Uterus (tissue), 4 donors: ENCODE measurements around the gene FEM1B. TPM values are rescaled to one million over a fixed set of nuclear protein-coding genes. Genes with fewer than 3 reads are reported as not detected.
A peak's percentile ranks its signal among the peaks of the same experiment; 100 is the strongest.

Source experiments
- DNase-seq, 2 donors: peaks; one replicate each; pipeline ENCODE4 v3.0.0-alpha.2; 2019 to 2020
- H3K27ac ChIP-seq, 2 donors: fragments of 200-600 bp; sonication (generic); 1 replicate in 1 of 2; 2 replicates in 1 of 2; pipeline ENCODE4 v1.5.1; 2016 to 2018
- H3K27me3 ChIP-seq, 2 donors: fragments of 200-600 bp; sonication (generic); one replicate each; pipeline ENCODE4 v1.5.1; 2018 to 2019; ENCODE audit warnings: control low read depth in 1 of 2
- H3K36me3 ChIP-seq, 2 donors: fragments of 200-600 bp; sonication (generic); one replicate each; pipeline ENCODE4 v1.5.1; 2019; ENCODE audit warnings: control low read depth in 1 of 2
- H3K4me1 ChIP-seq, 2 donors: fragments of 200-600 bp; sonication (generic); one replicate each; pipeline ENCODE4 v1.5.1; 2018 to 2019; ENCODE audit warnings: control low read depth in 1 of 2
- H3K4me3 ChIP-seq, 2 donors: fragments of 200-600 bp; sonication (generic); 1 replicate in 1 of 2; 2 replicates in 1 of 2; pipeline ENCODE4 v1.5.1; 2018 to 2019; ENCODE audit warnings: mild to moderate bottlenecking in 1 of 2
- H3K9me3 ChIP-seq, 2 donors: fragments of 200-600 bp; sonication (generic); one replicate each; pipeline ENCODE4 v1.5.1; 2019; ENCODE audit warnings: control low read depth in 1 of 2
- CTCF ChIP-seq, 4 experiments: fragments of 200-600 bp in 2 of 4; fragments of 450-650 bp in 2 of 4; sonication (generic) in 2 of 4; IDR thresholded peaks; one replicate each; pipeline ENCODE4 v1.5.1; 2016 to 2019; ENCODE audit warnings: antibody characterized with exemption in 4 of 4, mild to moderate bottlenecking in 2 of 4, moderate library complexity in 1 of 4
- POLR2A ChIP-seq, 2 donors: fragments of 450-650 bp; IDR thresholded peaks; one replicate each; pipeline ENCODE4 v1.6.1; 2016; ENCODE audit warnings: antibody characterized with exemption in 2 of 2, mild to moderate bottlenecking in 1 of 2, moderate library complexity in 1 of 2
- intact Hi-C: fragments of 100-400 bp; cut with DNase I; formaldehyde crosslinking; loops from one replicate; pipeline ENCODE4 v1.15.1; 2023; ENCODE audit warnings: low total_unique reads
- total RNA-seq, 4 donors: library from RNA; depleted of rRNA in 3 of 4; stranded (reverse); fragments of >200 nt in 3 of 4; gene quantifications; one replicate each; pipeline versions ENCODE4 v1.1.0 to v1.2.4, GENCODE V29; 2014 to 2023
- donor health status: DM: yes; HTN: yes; CAD: no.

FEM1B gene
- total RNA-seq, 4 donors from 2014 or later, result 39.4 to 130 (median 77.4) TPM

- Histone ChIP-seq H3K4me1 (peaks cover 0 to 3% of the 10 kb centered on the region in 2 donors), H3K36me3 (no peaks in the 10 kb centered on the region), H3K9me3 (no peaks in the 10 kb centered on the region), H3K27me3 (no peaks in the 10 kb centered on the region), H3K27ac (peak overlapping the region; percentile 71 to 75), H3K4me3 (no peak overlapping the region)
- TF ChIP-seq POLR2A (IDR thresholded peaks at IDR 0.05) (no peak), CTCF (IDR thresholded peaks at IDR 0.05) (no peak)
- DNase-seq, result peak; percentile 13 to 17
- intact Hi-C loops, result loop anchor here (10.0 kb wide), 1 partner anchor 363 kb away; no protein-coding TSS in a partner anchor
Observed at GRCh38 chr15:68311464-68311835, 33.9 kb downstream of the FEM1B start.

GRCh38 chr15:68311859-68312557 lies 34.5 kb downstream of the FEM1B start:
- Histone ChIP-seq H3K9me3 (no peaks in the 10 kb centered on the region), H3K4me1 (peaks cover 0 to 3% of the 10 kb centered on the region in 2 donors), H3K27ac (peak overlapping the region; percentile 71 to 75), H3K4me3 (no peak overlapping the region), H3K36me3 (no peaks in the 10 kb centered on the region), H3K27me3 (no peaks in the 10 kb centered on the region)
- TF ChIP-seq POLR2A (IDR thresholded peaks at IDR 0.05), result no peak
- no peak for TF ChIP-seq CTCF (IDR thresholded peaks at IDR 0.05)
- intact Hi-C loops, result loop anchor here (10.0 kb wide), 1 partner anchor 363 kb away; no protein-coding TSS in a partner anchor
- peak; percentile 11 to 12 for DNase-seq

GRCh38 chr15:68312701-68313204 lies 35.2 kb downstream of the FEM1B start:
- H3K4me1 ChIP-seq, result peaks cover 0 to 3% of the 10 kb centered on the region in 2 donors
- no peak overlapping the region for H3K4me3 ChIP-seq
- H3K36me3 ChIP-seq, result no peaks in the 10 kb centered on the region
- intact Hi-C loops, result loop anchor here (10.0 kb wide), 1 partner anchor 362 kb away; no protein-coding TSS in a partner anchor
- DNase-seq, result peak; percentile 46 to 56
- peak overlapping the region; percentile 71 to 75 for H3K27ac ChIP-seq
- TF ChIP-seq CTCF (IDR thresholded peaks at IDR 0.05) (no peak), POLR2A (IDR thresholded peaks at IDR 0.05) (no peak)
- no peaks in the 10 kb centered on the region for H3K27me3 ChIP-seq
- H3K9me3 ChIP-seq, result no peaks in the 10 kb centered on the region

- Histone ChIP-seq H3K4me3 (no peak overlapping the region), H3K4me1 (peaks cover 0 to 3% of the 10 kb centered on the region in 2 donors), H3K36me3 (no peaks in the 10 kb centered on the region), H3K9me3 (no peaks in the 10 kb centered on the region), H3K27me3 (no peaks in the 10 kb centered on the region), H3K27ac (peak overlapping the region; percentile 71 to 75)
- TF ChIP-seq POLR2A (IDR thresholded peaks at IDR 0.05) (no peak), CTCF (IDR thresholded peaks at IDR 0.05) (no peak)
- intact Hi-C loops, result loop anchor here (10.0 kb wide), 1 partner anchor 361 kb away; no protein-coding TSS in a partner anchor
- DNase-seq, result peak; percentile 19 to 23
Observed at GRCh38 chr15:68313501-68314410, 36.2 kb downstream of the FEM1B start.
